Stomach (tissue), 9 donors: ENCODE data around the gene SLC4A3. TPM values are rescaled to one million over a fixed set of nuclear protein-coding genes. Genes with fewer than 3 reads are reported as not detected.

Experiments used
- DNase-seq, 2 donors: peaks; one replicate each; pipeline versions ENCODE4 v3.0.0 to v3.0.0-alpha.2; 2013 to 2019
- H3K27ac ChIP-seq, 5 donors: fragments of 200-600 bp in 4 of 5; sonication (generic) in 4 of 5; one replicate each; pipeline ENCODE4 v1.5.1; 2013 to 2019; ENCODE audit warnings: mild to moderate bottlenecking in 1 of 5, moderate library complexity in 1 of 5
- H3K27me3 ChIP-seq, 3 donors: fragments of 200-600 bp; sonication (generic); one replicate each; pipeline ENCODE4 v1.5.1; 2017 to 2019; ENCODE audit warnings: mixed run types in 1 of 3
- H3K36me3 ChIP-seq, 4 donors: fragments of 200-600 bp; sonication (generic); 1 replicate in 3 of 4; 2 replicates in 1 of 4; pipeline ENCODE4 v1.5.1; 2016 to 2019
- H3K4me1 ChIP-seq, 4 donors: fragments of 200-600 bp; sonication (generic); one replicate each; pipeline ENCODE4 v1.5.1; 2016 to 2019
- H3K4me3 ChIP-seq, 4 donors: fragments of 200-600 bp; sonication (generic) in 3 of 4; one replicate each; pipeline ENCODE4 v1.5.1; 2016 to 2019; ENCODE audit warnings: mild to moderate bottlenecking in 1 of 4
- H3K9me3 ChIP-seq, 4 donors: fragments of 200-600 bp; sonication (generic); one replicate each; pipeline ENCODE4 v1.5.1; 2016 to 2019
- EP300 ChIP-seq: sonication (generic); formaldehyde crosslinking; IDR thresholded peaks from one replicate; pipeline ENCODE4 v1.6.1; 2017; ENCODE audit warnings: antibody characterized with exemption
- POLR2A ChIP-seq, 4 donors: fragments of 450-650 bp; IDR thresholded peaks; one replicate each; pipeline ENCODE4 v1.6.1; 2016; ENCODE audit warnings: antibody characterized with exemption in 4 of 4, control low read depth in 2 of 4, mild to moderate bottlenecking in 1 of 4, moderate library complexity in 1 of 4
- POLR2AphosphoS5 ChIP-seq, 3 donors: sonication (generic); formaldehyde crosslinking; IDR thresholded peaks; one replicate each; pipeline ENCODE4 v1.6.1; 2016; ENCODE audit warnings: antibody characterized with exemption in 3 of 3
- WGBS, 5 donors: extraction: QIAGEN DNeasy Blood & Tissue Kit in 3 of 5; methylation state at CpG; one replicate each; pipeline versions ENCODE4 v1.1.5 to v1.1.7; 2013 to 2018; 5-methylcytosine and 5-hydroxymethylcytosine counted together
- intact Hi-C: fragments of 100-400 bp; cut with DNase I; formaldehyde crosslinking; loops from one replicate; pipeline ENCODE4 v1.15.1; 2023; ENCODE audit warnings: low total_unique reads
- polyA plus RNA-seq, 3 donors: library from polyadenylated mRNA; stranded (reverse); fragments of 200-250 nt; gene quantifications; one replicate each; pipeline ENCODE4 v1.2.3, GENCODE V29; 2013
- total RNA-seq, 5 donors: library from RNA; depleted of rRNA; stranded (reverse); fragments of >200 nt; gene quantifications; one replicate each; pipeline versions ENCODE4 v1.1.0 to v1.2.3, GENCODE V29; 2014 to 2016
- TF ChIP-seq, protein P1 (sequence below), 7 experiments: fragments of 450-650 bp in 4 of 7; fragments of 200-600 bp in 3 of 7; sonication (generic) in 3 of 7; IDR thresholded peaks; one replicate each; pipeline ENCODE4 v1.5.1; 2016 to 2019; ENCODE audit warnings: antibody characterized with exemption in 7 of 7, control low read depth in 2 of 7, mild to moderate bottlenecking in 1 of 7
- donor health status: healthy with polysubstance abuse.
- donor health status: Bipolar disorder and iron deficiency.
- donor health status: healthy.

The SLC4A3 gene
- total and polyA plus RNA-seq, 8 donors: 0.58 to 22.8 (median 1.6) TPM; not detected in 1

GRCh38 chr2:219628986-219629901 lies 1.8 kb downstream of the SLC4A3 start:
- DNase-seq: no peak
- Histone ChIP-seq H3K4me1 (peaks cover 6 to 16% (median 8%) of the 10 kb centered on the region in 4 donors), H3K4me3 (no peak overlapping the region), H3K27ac (no peak overlapping the region), H3K9me3 (no peaks in the 10 kb centered on the region), H3K27me3 (peaks cover 0 to 35% (median 23%) of the 10 kb centered on the region in 3 donors), H3K36me3 (no peaks in the 10 kb centered on the region)
- intact Hi-C loops: no loop called here
- 71 to 81% (median 80%) methylated on average over 10 to 16 of the region's 16 CpGs for WGBS, 5 donors
- no peak for TF ChIP-seq EP300
- no peak for TF ChIP-seq POLR2A (IDR thresholded peaks at IDR 0.05)
- TF ChIP-seq POLR2AphosphoS5 (IDR thresholded peaks at IDR 0.05): no peak
- TF ChIP-seq, protein P1, sequence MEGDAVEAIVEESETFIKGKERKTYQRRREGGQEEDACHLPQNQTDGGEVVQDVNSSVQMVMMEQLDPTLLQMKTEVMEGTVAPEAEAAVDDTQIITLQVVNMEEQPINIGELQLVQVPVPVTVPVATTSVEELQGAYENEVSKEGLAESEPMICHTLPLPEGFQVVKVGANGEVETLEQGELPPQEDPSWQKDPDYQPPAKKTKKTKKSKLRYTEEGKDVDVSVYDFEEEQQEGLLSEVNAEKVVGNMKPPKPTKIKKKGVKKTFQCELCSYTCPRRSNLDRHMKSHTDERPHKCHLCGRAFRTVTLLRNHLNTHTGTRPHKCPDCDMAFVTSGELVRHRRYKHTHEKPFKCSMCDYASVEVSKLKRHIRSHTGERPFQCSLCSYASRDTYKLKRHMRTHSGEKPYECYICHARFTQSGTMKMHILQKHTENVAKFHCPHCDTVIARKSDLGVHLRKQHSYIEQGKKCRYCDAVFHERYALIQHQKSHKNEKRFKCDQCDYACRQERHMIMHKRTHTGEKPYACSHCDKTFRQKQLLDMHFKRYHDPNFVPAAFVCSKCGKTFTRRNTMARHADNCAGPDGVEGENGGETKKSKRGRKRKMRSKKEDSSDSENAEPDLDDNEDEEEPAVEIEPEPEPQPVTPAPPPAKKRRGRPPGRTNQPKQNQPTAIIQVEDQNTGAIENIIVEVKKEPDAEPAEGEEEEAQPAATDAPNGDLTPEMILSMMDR (IDR thresholded peaks at IDR 0.05): no peak

- TF ChIP-seq POLR2AphosphoS5 (IDR thresholded peaks at IDR 0.05) (no peak), POLR2A (IDR thresholded peaks at IDR 0.05) (no peak), EP300 (no peak)
- TF ChIP-seq, protein P1 (IDR thresholded peaks at IDR 0.05): no peak
- no peak for DNase-seq
- Histone ChIP-seq H3K4me1 (peaks cover 6 to 16% (median 8%) of the 10 kb centered on the region in 4 donors), H3K27ac (no peak overlapping the region), H3K36me3 (no peaks in the 10 kb centered on the region), H3K9me3 (no peaks in the 10 kb centered on the region), H3K4me3 (no peak overlapping the region), H3K27me3 (peaks cover 0 to 35% (median 23%) of the 10 kb centered on the region in 3 donors)
- intact Hi-C loops: no loop called here
- WGBS, 5 donors: 78 to 86% (median 81%) methylated on average over 10 to 20 of the region's 20 CpGs
Measured at GRCh38 chr2:219629976-219630695, 2.7 kb downstream of the SLC4A3 start.

- Histone ChIP-seq H3K27me3 (peaks cover 0 to 35% (median 23%) of the 10 kb centered on the region in 3 donors), H3K4me3 (no peak overlapping the region), H3K4me1 (peaks cover 6 to 16% (median 8%) of the 10 kb centered on the region in 4 donors), H3K9me3 (no peaks in the 10 kb centered on the region), H3K27ac (no peak overlapping the region), H3K36me3 (no peaks in the 10 kb centered on the region)
- intact Hi-C loops: no loop called here
- DNase-seq: no peak
- TF ChIP-seq EP300 (no peak), POLR2A (IDR thresholded peaks at IDR 0.05) (no peak), POLR2AphosphoS5 (IDR thresholded peaks at IDR 0.05) (no peak)
- TF ChIP-seq, protein P1 (IDR thresholded peaks at IDR 0.05): no peak
- WGBS, 5 donors: 68 to 82% (median 73%) methylated on average over 17 of the region's 17 CpGs
Measured at GRCh38 chr2:219630770-219631405, 3.5 kb downstream of the SLC4A3 start.

DNA sequence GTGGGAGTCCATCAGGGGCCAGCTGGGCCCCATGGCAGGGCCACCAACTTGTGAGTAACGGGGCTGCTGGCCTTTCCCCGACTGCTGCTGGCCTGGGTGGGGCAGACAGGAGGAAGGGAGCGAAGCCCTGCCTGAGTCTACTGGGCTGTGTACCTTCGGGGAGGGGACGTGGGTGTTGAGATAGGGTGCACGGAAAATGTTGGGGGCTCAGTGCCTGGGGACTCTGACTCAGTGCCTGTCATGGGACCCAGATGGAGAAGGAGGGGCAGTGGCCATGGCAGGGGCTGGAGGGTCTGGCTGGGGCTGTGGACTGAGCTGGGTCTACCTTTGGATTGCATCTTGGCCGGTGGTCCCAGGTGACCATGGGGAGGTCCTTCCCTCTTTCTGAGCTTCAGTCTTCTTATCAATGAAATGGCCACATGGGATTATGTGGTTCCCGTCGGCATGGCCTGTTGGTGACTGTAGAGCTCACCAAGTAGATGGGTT lies 4.0 kb downstream of the SLC4A3 start:
- DNase-seq: no peak
- Histone ChIP-seq H3K27ac (no peak overlapping the region), H3K27me3 (peaks cover 0 to 30% (median 23%) of the 10 kb centered on the region in 3 donors), H3K9me3 (no peaks in the 10 kb centered on the region), H3K4me1 (peaks cover 6 to 16% (median 8%) of the 10 kb centered on the region in 4 donors), H3K36me3 (no peaks in the 10 kb centered on the region), H3K4me3 (no peak overlapping the region)
- 64 to 83% (median 73%) methylated on average over 8 to 9 of the region's 9 CpGs for WGBS, 5 donors
- intact Hi-C loops: no loop called here
- no peak for TF ChIP-seq POLR2AphosphoS5 (IDR thresholded peaks at IDR 0.05)
- TF ChIP-seq, protein P1 (IDR thresholded peaks at IDR 0.05): no peak
- TF ChIP-seq EP300: no peak
- no peak for TF ChIP-seq POLR2A (IDR thresholded peaks at IDR 0.05)
